HepG2 (cell line): ENCODE data around the gene COL9A3. TPM values are rescaled to one million over a fixed set of nuclear protein-coding genes. Genes with fewer than 3 reads are reported as not detected.

Experiments used
- FUBP1 ChIP-seq: sonication (generic); formaldehyde crosslinking; IDR thresholded peaks from 2 replicates; pipeline ENCODE4 v1.5.1; 2020; ENCODE audit warnings: missing genetic modification reagents, mild to moderate bottlenecking, borderline replicate concordance
- GATA4 ChIP-seq: sonication (generic); IDR thresholded peaks from 2 replicates; pipeline ENCODE4 v1.6.1; 2016; ENCODE audit warnings: antibody characterized with exemption, low read depth, borderline replicate concordance
- IRF9 ChIP-seq: sonication (generic); formaldehyde crosslinking; IDR thresholded peaks from 2 replicates; pipeline ENCODE4 v1.8.0; 2022; ENCODE audit warnings: missing genetic modification reagents, mild to moderate bottlenecking, borderline replicate concordance
- RNF2 ChIP-seq: fragments of 450-650 bp; conservative IDR thresholded peaks from 2 replicates; pipeline ENCODE4 v1.6.1; 2016; ENCODE audit warnings: low read depth
- ZNF138 ChIP-seq: sonication (generic); formaldehyde crosslinking; IDR thresholded peaks from 2 replicates; pipeline ENCODE4 v1.5.0; 2020; ENCODE audit warnings: mild to moderate bottlenecking, low read depth, missing genetic modification reagents
- ZNF280B ChIP-seq: sonication (generic); formaldehyde crosslinking; IDR thresholded peaks from 2 replicates; pipeline ENCODE4 v1.5.0; 2020; ENCODE audit warnings: missing genetic modification reagents, mild to moderate bottlenecking, borderline replicate concordance
- ZNF557 ChIP-seq: sonication (generic); formaldehyde crosslinking; IDR thresholded peaks from 2 replicates; pipeline ENCODE4 v1.4.0; 2020; ENCODE audit warnings: missing genetic modification reagents
- ZNF563 ChIP-seq: sonication (generic); formaldehyde crosslinking; IDR thresholded peaks from 2 replicates; pipeline ENCODE4 v1.8.0; 2022; ENCODE audit warnings: mild to moderate bottlenecking, moderate library complexity, missing genetic modification reagents
- polyA plus RNA-seq, 8 experiments: library from polyadenylated mRNA; depleted of rRNA in 3 of 8; stranded (reverse) in 7 of 8; unstranded in 1 of 8; fragments of >200 nt; fragmentation: Illumina TruSeq in 4 of 8; extraction: Trizol in 4 of 8; gene quantifications; 2 replicates each; pipeline versions ENCODE4 v1.2.1 to v1.2.3, GENCODE V29; 2011 to 2016; ENCODE audit warnings: low read depth in 4 of 8, missing spikeins in 1 of 8, mixed read lengths in 1 of 8; ENCODE audit not compliant: insufficient read depth in 1 of 8
- total RNA-seq, 5 experiments: library from RNA; depleted of rRNA; stranded (reverse); fragments of >200 nt; fragmentation: Illumina TruSeq; extraction: Trizol; gene quantifications; 2 replicates each; pipeline ENCODE4 v1.2.3, GENCODE V29; 2016; ENCODE audit warnings: low read depth in 1 of 5

Gene COL9A3
- total and polyA plus RNA-seq, 2 of the 13 experiments (the other 11 are each of a cell fraction or from before 2014, with no cell fraction given) = 155 to 204 TPM

- TF ChIP-seq IRF9 (CRISPR knock-in tag) (no peak), GATA4 (no peak), ZNF557 (CRISPR knock-in tag) (no peak), RNF2 (no peak), ZNF563 (CRISPR knock-in tag) (no peak; the same call in 1 of the 2 replicates), FUBP1 (no peak), ZNF280B (CRISPR knock-in tag) (no peak), ZNF138 (no peak)
These were observed 55.5 kb downstream of the COL9A3 start (continued) for GRCh38 chr20:62872184-62872847.
